ENCODE data around the gene ZNF318. TPM values are rescaled to one million over a fixed set of nuclear protein-coding genes. Genes with fewer than 3 reads are reported as not detected.
"Not testable (repeated sequence)": the region's sequence is repeated elsewhere in the genome, so short reads cannot be mapped to it uniquely, and the experiment has no call there.

ZNF318 gene, protein sequence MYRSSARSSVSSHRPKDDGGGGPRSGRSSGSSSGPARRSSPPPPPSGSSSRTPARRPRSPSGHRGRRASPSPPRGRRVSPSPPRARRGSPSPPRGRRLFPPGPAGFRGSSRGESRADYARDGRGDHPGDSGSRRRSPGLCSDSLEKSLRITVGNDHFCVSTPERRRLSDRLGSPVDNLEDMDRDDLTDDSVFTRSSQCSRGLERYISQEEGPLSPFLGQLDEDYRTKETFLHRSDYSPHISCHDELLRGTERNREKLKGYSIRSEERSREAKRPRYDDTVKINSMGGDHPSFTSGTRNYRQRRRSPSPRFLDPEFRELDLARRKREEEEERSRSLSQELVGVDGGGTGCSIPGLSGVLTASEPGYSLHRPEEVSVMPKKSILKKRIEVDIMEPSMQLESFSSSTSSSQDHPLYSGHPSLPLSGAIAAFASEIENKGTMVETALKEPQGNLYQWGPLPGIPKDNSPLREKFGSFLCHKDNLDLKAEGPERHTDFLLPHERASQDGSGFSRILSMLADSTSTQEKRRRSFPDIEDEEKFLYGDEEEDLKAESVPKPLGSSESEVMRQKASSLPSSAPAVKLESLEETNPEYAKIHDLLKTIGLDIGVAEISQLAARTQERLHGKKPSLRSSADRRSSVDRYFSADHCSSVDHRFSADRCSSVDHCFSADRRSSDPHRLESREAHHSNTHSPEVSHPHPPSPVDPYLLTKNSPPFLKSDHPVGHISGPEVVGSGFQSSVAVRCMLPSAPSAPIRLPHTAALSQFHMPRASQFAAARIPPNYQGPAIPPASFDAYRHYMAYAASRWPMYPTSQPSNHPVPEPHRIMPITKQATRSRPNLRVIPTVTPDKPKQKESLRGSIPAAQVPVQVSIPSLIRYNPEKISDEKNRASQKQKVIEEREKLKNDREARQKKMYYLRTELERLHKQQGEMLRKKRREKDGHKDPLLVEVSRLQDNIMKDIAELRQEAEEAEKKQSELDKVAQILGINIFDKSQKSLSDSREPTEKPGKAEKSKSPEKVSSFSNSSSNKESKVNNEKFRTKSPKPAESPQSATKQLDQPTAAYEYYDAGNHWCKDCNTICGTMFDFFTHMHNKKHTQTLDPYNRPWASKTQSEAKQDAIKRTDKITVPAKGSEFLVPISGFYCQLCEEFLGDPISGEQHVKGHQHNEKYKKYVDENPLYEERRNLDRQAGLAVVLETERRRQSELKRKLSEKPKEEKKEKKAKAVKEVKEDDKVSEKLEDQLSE (N-terminal part only)
- total RNA-seq (2014; rRNA removed; shearing (Covaris generic)): 8.4 and 10.9 TPM in 2 replicates

DNA sequence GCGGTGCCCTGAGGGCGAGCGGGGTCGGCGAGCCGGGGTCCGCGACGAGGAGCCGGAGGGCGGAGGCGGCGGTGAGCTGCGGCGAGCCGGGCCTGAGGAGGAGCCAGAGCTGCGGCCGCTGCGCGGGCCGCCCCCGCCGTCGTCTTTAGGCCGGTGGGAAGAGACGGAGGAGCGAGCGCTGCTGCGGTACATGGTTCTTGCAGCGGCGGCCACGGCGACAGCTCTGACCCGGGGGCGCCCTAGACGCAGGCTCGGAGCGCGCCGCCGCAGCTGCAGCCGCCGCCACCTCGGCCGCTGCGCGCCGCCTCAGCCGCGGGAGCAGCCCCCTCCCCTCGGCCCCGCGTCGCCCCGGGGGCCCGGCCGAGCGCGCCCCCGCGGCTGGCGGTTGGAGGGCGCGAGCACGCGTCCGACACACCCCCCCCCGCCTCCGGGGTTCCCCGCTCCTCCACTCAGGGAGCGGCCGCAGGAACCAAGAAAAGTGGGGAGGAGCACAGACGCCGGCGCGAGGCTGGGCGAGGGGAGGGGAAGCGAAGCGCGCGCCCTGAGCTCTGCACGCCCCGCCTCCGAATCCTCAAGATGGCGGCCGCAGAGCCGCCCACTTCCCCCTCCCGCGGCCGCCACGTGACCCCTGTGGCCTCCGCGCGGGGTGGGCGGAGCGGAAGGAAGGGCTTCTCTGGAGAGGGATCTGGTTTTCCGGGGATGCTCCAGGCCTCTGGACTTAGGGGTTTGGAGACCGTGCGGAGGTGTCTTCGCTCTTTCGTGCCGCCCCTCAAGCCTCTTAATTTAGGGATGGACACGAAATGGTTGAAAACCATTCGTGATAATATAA, at the start of gene ZNF318:
Gene ZNF318, minus strand, starts transcription at position 474 of the 829 bp plus-strand sequence. Its CDS starts 282 bp downstream, at position 192.
- peak; percentile 98 for DNase-seq (ENCODE audit: low read depth)

DNA sequence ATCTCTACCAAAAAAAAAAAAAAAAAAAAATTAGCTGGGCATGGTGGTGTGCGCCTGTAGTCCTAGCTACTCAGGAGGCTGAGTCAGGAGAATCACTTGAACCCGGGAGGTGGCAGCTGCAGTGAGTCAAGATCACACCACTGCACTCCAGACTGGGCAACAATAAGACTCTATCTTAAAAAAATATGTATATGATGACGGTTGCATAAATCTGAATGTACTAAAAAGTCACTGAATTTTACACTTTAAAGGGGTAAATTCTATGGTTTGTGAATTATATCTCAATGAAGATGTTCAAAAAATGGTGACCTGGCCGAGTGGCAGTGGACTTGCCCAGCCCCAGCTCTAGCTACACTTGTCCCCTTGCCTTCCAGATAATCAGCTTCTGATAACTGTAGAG, 47.5 kb upstream of the ZNF318 start:
- no peak for DNase-seq (ENCODE audit: low read depth)

DNA sequence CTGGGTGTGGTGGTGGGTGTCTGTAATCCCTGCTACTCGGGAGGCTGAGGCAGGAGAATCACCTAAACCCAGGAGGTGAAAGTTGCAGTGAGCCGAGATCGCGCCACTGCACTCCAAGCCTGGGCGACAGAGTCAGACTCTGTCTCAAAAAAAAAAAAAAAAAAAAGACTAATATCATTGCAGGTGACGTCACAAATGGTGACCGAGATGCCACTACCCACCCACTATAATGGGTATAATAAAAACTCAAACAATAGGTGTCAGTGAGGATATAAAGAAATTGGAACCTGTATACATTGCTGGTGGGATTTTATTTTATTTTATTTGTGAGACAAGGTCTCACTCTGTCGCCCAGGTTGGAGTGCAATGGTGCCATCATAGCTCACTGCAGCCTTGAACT, 45.8 kb upstream of the ZNF318 start:
- not testable (repeated sequence) for DNase-seq (ENCODE audit: low read depth)

DNA sequence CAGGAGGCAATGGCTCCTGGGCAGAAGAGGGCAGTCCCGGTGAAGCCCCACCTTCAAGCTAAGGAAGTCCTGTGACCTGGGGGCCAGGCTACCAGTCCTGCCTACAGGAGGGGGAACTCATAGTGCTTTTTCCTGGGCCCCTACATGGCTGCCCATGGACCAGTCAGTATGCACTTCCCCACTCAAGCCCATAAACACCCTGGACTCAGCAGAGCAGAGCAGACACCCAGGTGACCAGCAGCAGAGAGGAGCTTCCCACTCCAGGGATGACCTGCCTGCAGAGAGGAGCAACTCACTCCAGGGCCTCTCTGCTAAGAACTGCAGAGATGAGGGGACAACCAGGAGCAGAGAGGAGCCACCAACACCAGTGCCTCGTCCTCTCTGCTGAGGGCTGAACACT, 43.6 kb upstream of the ZNF318 start:
- no peak for DNase-seq (ENCODE audit: low read depth)

DNA sequence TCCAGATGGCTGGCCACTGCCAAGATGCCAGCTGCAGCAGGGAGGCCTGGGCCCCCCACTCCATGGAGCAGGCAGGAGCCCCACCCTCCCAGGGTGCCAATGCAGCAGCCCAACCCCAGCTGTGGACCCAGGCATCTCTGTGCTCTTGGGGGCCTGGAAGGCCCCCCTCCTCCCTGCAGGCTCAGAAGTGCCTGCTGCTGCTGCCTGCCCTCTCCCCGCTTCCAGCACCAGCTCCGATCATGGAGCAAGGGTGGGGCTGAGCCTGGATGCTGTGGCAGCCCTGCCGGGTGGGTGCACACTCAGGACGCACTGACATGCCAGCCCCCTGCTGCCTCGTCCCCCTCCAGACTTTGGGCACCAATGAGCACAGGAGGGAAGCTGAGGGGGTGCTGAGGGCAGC, 43.1 kb upstream of the ZNF318 start:
- no peak for DNase-seq (ENCODE audit: low read depth)

DNA sequence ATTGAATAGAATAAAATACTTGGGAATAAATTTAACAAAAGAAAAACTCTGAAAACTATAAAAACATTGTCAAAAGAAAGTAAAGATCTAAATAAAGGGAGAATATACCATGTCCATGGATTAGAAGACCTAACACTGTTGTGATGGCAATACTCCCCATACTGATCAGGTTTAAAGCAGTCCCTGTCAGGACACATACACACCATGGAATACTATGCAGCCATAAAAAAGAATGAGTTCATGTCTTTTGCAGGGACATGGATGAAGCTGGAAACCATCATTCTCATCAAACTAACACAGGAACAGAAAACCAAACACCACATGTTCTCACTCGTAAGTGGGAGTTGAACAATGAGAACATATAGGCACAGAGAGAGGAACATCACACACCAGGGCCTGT, 41.3 kb upstream of the ZNF318 start:
- DNase-seq (ENCODE audit: low read depth): not testable (repeated sequence)

DNA sequence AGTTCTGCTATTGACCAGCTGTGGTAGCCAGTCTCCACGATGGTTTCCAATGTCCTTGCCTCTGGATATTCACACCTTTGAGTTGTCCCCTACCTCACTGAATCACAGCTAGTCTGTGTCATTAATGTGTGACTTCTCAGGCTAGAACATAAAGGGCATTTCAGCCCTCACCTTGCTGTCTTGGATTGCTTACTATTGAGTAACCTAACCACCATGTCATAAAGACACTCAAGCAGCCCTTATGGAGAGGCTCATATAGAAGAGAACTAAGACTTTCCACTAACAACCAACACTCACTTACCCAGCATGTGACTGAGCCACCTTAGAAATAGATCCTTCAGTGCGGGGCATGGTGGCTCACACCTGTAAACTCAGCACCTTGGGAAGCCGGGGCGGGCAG, 38.8 kb upstream of the ZNF318 start:
- no peak for DNase-seq (ENCODE audit: low read depth)

DNA sequence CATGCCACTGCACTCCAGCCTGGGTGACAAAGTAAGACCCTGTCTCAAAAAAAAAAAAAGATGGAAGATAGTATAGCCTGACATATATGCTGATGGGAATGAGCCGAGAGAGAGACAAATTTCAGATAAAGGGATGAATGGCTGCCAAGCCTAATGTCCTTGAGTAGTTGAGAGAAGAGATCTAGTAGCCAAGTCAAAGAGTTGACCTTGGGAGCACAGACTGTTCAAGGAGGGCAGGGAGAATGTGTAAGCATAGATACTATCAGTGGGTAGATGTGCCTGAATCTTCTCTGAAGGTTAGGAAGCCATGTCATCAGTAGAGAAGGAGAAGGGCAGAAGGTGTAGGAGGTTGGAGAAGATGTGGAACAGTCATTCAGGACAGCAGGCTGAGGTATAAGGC, 37.8 kb upstream of the ZNF318 start:
- no peak for DNase-seq (ENCODE audit: low read depth)

DNA sequence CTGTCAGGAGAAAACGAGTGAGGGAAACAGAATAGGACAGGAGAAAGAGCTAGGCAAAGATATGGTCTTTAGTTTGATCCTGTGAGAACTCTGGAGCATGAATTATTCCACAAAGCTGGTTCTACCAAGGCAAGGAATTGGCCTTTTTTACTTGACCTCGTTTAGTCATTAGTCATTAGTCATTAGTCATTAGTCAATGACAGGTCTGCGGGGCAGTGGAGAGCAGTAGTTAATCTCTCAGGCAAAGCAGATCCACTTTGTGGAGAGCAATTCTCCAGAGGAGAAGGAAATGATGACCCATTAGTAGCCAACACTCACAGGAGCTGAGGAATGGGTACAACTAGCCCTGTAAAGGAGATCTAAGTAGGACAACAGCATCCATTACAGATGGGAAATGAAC, 35.9 kb upstream of the ZNF318 start:
- DNase-seq (ENCODE audit: low read depth): peak; percentile 55

DNA sequence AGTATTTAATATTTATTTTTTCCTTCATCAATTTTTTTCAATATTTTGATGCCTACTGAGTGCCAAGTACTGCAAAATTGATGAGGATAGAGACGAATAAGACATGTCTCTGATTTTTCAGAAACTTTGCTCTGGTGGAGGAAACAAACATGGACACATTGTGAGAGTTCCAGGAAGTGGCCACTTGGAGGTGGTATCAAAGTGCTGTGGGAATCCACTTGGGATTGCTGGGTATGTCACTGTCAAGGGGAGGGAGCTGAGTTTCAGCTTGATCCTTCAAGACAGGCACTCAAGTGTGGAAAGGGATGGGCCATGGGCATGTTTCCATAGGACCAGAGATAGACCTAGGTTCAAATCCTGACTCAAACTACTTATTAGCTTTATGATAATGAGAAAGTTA, 33.4 kb upstream of the ZNF318 start:
- DNase-seq (ENCODE audit: low read depth): peak; percentile 17

DNA sequence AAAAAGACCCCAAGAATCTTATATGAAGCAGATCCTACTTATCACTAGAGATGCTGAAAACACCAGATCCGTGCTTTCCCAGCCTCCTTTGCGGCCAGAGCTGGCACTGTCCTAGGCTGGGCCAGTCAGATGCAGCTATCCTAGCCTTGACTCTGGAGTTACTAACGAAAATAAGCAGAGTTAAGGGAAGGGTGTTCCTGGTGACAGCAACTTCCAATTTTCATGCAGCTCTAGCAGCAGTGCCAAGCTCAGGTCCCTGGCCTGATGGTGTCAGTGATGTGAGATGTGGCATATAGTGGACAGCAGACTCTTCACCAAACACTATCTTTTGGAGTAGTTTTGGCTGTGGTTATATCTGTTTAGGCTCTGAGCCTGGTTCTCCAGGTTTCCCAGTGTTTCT, 32.3 kb upstream of the ZNF318 start:
- no peak for DNase-seq (ENCODE audit: low read depth)

DNA sequence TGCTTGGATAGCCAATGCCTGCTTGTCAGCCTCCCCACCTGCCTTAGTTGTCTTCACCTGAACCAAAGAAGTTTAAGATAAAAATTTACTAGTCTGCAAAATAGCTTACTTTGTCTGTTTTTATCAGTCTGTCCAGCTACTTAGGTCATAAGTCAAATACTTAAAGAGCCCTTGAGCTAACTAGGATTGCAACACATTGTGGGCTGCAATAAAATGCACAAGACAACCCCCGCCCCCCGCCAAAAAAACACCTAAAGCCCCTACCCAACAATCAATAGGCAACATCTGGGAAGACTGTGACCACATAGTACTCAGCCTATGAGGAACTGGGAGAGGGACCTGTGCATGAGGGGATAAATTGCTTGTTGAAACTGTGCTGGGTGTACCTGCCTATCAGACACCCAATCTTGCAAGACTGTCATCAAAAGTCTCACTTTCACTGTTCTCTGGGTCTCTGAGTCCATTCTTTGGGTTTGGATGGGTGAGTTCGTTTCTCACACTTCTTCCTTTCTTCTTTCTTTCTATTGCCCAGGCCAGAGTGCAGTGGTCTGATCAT, 30.6 kb upstream of the ZNF318 start:
- DNase-seq (ENCODE audit: low read depth): no peak

DNA sequence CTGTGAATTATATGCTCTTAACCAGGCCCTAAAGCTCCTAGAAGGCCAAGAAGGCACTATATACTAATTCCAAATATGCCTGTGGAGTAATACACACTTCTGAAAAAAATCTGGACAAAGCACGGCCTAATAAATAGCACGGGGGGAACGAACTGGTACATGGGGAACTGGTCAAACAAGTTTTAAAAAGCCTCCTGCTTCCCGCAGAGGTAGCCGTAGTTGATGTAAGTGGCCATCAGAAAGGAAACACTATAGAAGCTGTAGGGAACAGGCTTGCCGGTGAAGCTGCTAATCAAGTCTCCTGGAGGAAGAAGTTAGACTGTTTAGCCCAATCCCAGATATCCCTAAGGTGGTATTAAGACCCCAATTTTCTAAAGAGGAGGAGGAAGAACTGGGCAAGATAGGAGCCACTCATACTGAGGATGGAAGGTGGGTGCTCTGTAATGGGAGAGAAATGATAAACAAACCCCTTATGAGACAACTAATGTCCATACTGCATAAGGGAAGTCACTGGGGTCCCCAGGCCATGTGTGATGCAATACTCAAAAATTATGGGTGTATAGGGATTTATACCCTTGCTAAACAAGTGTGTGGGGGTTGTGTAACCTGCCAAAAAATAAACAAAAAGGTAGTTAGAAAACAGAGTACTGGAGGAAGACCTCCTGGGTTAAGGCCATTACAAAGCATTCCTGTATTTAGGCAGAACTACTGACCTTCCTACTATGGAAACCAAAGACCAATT, 27.1 kb upstream of the ZNF318 start:
- no peak for DNase-seq (ENCODE audit: low read depth)

DNA sequence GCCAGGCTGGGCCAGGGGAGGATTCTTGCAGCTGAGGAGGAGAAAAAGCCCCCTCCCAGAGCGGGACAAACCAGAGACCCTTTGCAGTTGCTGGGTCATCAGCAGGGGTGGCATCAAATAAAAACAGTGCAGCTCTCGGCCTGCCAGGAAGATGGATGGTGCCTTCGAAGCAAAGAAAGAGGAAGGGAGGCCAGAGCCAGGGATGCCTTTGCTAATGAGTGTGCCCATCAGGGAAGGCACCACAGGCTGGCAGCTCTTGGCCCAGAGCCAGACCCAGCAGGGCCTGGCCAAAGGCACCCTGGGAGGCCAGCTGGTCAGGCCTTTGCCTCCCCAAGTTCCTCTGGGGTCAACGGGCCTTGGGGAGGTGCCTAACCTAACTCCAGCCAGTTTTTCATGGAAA, 26.3 kb upstream of the ZNF318 start:
- DNase-seq (ENCODE audit: low read depth): no peak

DNA sequence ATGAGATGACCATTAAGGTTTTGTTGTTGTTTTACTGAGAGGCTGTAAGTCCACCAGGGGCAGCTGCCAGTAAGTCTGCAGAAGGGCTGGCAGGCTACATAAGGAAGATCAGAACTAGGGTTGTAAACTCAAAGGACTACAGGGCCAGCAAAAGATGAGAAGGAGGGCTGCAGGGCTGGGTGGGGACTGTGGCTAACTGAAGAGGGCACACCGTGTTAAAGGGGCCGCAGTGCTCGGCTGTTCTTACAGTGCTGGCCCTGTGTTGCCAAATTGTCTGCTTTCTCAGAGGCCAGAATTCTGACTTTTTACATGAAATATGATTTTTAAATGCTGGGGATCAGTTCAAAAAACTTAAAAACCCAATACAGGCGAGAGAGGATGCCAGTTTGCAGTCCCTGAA, 25.5 kb upstream of the ZNF318 start:
- DNase-seq (ENCODE audit: low read depth): no peak

DNA sequence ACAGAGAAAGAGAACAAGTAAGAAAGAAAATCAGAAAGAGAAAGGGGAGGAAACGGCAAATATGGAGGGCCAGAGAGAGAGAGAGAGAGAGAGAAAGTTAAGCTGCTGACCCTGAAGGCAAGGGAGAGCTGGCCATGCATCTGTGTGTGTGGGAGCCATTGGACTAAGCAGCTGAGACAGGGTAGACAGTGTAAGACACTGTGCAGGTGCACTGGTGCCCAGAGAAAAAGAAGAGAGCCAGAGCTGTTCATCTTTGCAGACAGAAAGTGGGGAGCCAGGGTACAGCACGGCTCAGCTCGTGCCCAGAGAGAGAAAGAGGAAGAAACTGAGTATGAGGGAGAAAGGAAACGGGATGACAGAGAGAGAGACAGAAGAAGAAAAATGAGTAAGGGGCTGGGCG, 24.2 kb upstream of the ZNF318 start:
- DNase-seq (ENCODE audit: low read depth): no peak

DNA sequence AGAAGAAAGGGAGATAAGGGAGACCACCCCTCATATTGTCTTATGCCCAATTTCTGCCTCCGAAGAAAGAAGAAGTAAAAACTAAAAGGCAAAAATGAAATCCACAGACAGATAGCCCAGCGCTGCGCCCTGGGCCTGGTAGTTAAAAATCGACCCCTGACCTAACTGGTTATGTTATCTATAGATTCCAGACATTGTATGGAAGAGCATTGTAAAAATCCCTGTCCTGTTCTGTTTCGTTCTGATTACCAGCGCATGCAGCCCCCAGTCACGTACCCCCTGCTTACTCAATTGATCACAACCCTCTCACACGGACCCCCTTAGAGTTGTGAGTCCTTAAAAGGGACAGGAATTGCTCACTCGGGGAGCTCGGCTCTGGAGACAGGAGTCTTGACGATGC, 23.7 kb upstream of the ZNF318 start:
- DNase-seq (ENCODE audit: low read depth): not testable (repeated sequence)

DNA sequence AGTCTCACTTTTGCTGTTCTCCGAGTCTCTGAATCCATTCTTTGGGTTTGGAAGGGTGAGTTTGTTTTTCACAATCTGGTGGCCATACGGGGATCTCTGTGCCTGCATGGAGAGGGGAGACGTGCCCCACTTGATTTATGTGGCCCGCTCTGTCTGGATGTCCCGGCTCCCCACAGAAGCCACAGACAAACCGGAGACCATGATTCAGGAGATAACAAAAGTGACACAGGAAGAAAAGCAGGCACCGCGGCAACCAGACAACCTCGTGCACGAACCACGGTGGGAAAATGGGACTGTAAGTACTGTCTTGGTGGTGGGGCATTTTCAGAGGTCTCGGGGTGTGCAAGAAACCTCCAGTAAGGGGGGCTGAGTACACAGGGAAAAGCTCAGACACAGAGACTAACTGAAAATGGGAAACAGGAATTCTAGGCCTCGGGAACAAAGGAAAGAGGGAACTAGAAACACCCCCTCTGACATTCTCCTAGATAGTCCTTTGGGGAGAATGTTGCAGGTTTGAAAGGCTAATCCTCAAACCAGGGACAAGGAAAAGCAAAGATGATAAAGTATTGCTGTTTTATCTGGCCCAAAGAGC, 22.1 kb upstream of the ZNF318 start:
- DNase-seq (ENCODE audit: low read depth): peak; percentile 29

DNA sequence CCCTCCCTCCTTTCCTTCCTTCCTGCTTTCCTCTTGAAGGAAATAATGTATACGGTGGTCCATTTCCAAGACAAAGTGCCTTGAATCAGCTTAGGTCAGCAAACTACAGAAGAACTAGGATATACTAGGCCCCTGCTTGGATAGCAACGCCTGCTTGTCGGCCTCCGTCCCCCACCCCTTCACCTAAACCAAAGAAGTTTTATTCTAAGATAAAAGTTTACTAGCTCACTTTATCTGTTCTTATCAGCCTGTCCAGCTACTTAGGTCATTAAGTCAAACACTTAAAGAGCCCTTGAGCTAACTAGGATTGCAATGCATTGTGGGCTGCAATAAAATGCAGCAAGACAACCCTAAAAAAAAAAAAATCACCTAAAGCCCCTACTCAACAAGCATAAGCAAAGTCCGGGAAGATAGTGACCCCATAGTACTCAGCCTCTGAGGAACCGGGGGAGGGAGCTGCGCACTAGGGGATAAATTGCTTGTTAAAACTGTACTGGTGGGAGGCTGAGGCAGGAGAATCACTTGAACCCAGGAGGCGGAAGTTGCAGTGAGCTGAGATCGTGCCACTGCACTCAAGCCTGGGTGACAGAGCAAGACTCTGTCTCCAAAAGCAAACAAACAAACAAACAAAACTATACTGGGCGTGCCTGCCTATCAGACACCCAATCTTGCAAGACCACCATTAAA, 21.4 kb upstream of the ZNF318 start:
- DNase-seq (ENCODE audit: low read depth): not testable (repeated sequence)
